Measurements from ENCODE around the gene TPRG1. TPM values are rescaled to one million over a fixed set of nuclear protein-coding genes. Genes with fewer than 3 reads are reported as not detected.
"Not testable (repeated sequence)": the region's sequence is repeated elsewhere in the genome, so short reads cannot be mapped to it uniquely, and the experiment has no call there.

TPRG1 gene
- total RNA-seq, 1 experiment from 2014 or later, result 1.0 TPM

DNA sequence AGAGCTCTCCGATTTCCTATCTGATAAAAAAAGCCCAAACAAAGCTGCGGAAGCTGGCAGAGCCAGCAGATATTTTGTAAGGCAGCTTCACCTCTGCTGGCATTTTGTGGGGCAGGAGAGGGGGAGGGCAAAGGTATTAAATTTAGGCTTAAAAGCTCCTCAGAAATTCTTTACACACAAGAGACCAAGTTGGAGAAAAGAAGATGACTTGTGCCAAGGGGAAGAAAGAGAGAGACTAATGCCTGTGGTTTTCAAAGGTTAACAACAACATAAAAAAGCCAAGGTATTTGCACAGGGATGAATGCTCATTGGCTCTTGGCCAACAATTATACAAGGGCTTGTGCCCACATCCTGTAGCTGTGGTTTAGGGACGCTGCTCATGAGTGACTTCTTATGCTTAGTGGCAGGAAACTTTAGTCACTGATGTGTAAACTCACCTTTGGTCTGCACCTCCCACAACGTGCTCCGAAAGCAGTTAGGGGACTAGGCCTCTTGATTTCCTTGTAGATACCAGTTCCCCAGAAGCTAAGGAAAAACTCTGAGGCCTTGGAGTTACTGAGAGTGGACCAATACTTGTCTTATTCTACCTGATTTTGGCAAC, 152.9 kb downstream of the TPRG1 start:
- POLR2A ChIA-PET (ENCODE audit: low non-redundant PET), result no interaction called here

GRCh38 chr3:189325454-189325853, 153.7 kb downstream of the TPRG1 start:
- Histone ChIP-seq H3K27me3 (replicated peaks; ENCODE audit: insufficient read depth, low read depth, low read length, poor library complexity) (no peaks in the 10 kb centered on the region), H3K9me3 (ENCODE audit: low read depth, low read length, poor library complexity, severe bottlenecking) (no peaks in the 10 kb centered on the region), H3K4me1 (ENCODE audit: insufficient read depth, low read length, poor library complexity, severe bottlenecking) (peaks cover 5% of the 10 kb centered on the region), H3K36me3 (ENCODE audit: insufficient read depth, low read length, poor library complexity, severe bottlenecking) (no peaks in the 10 kb centered on the region), H3K4me3 (ENCODE audit: low read depth, low read length, poor library complexity, severe bottlenecking) (no peak overlapping the region), H3K27ac (ENCODE audit: low read depth, low read length, poor library complexity, severe bottlenecking) (no peak overlapping the region)
- DNase-seq (ENCODE audit: low spot score), result no peak
- ChIA-PET CTCF (no interaction called here), POLR2A (ENCODE audit: low non-redundant PET) (no interaction called here)
- intact Hi-C loops (cut with micrococcal nuclease; ENCODE audit: unreplicated experiment), result no loop called here
- BruUV-seq (replicated peaks), result no TSS peak
- no peak for TF ChIP-seq CTCF (conservative IDR thresholded peaks at IDR 0.05; ENCODE audit: low read depth, low read length)
- TF ChIP-seq EZH2 (IDR thresholded peaks at IDR 0.05; ENCODE audit: borderline replicate concordance, low read depth, low read length, poor library complexity, severe bottlenecking), result no peak

More for the DNA sequence above, 152.9 kb downstream of the TPRG1 start:
- no peaks in the 10 kb centered on the region for H3K27me3 ChIP-seq (replicated peaks; ENCODE audit: insufficient read depth, low read depth, low read length, poor library complexity)
- no peaks in the 10 kb centered on the region for H3K36me3 ChIP-seq (ENCODE audit: insufficient read depth, low read length, poor library complexity, severe bottlenecking)
- no peaks in the 10 kb centered on the region for H3K9me3 ChIP-seq (ENCODE audit: low read depth, low read length, poor library complexity, severe bottlenecking)
- peak; percentile 34 for DNase-seq (ENCODE audit: low spot score)
- CTCF ChIA-PET, result no interaction called here
- intact Hi-C loops (cut with micrococcal nuclease; ENCODE audit: unreplicated experiment), result no loop called here
- H3K4me1 ChIP-seq (ENCODE audit: insufficient read depth, low read length, poor library complexity, severe bottlenecking), result peaks cover 5% of the 10 kb centered on the region
- no peak overlapping the region for H3K27ac ChIP-seq (ENCODE audit: low read depth, low read length, poor library complexity, severe bottlenecking)
- TF ChIP-seq CTCF (conservative IDR thresholded peaks at IDR 0.05; ENCODE audit: low read depth, low read length) (no peak), EZH2 (IDR thresholded peaks at IDR 0.05; ENCODE audit: borderline replicate concordance, low read depth, low read length, poor library complexity, severe bottlenecking) (no peak)
- no TSS peak for BruUV-seq (replicated peaks)
- no peak overlapping the region for H3K4me3 ChIP-seq (ENCODE audit: low read depth, low read length, poor library complexity, severe bottlenecking)

DNA sequence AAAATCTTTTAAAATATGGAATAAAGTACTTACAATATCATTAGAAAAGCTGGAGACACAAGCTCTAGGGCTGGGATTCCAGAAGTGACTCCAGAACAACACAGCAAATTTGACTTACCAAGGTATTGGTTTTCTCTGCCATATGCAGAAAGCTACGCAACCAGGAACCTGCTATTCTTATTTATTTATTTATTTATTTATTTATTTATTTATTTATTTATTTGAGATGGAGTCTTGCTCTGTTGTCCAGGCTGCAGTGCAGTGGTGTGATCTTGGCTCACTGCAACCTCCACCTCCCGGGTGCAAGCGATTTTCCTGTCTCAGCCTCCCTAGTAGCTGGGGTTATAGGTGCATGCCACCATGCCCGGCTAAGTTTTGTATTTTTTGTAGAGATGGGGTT, 157.9 kb downstream of the TPRG1 start:
- H3K27ac ChIP-seq (ENCODE audit: low read depth, low read length, poor library complexity, severe bottlenecking); H3K9me3 ChIP-seq (ENCODE audit: low read depth, low read length, poor library complexity, severe bottlenecking); H3K4me3 ChIP-seq (ENCODE audit: low read depth, low read length, poor library complexity, severe bottlenecking); POLR2A ChIA-PET (ENCODE audit: low non-redundant PET); H3K36me3 ChIP-seq (ENCODE audit: insufficient read depth, low read length, poor library complexity, severe bottlenecking); DNase-seq (ENCODE audit: low spot score); H3K4me1 ChIP-seq (ENCODE audit: insufficient read depth, low read length, poor library complexity, severe bottlenecking); CTCF ChIA-PET; H3K27me3 ChIP-seq (replicated peaks; ENCODE audit: insufficient read depth, low read depth, low read length, poor library complexity); BruUV-seq (replicated peaks); intact Hi-C loops (cut with micrococcal nuclease; ENCODE audit: unreplicated experiment): not testable (repeated sequence)

DNA sequence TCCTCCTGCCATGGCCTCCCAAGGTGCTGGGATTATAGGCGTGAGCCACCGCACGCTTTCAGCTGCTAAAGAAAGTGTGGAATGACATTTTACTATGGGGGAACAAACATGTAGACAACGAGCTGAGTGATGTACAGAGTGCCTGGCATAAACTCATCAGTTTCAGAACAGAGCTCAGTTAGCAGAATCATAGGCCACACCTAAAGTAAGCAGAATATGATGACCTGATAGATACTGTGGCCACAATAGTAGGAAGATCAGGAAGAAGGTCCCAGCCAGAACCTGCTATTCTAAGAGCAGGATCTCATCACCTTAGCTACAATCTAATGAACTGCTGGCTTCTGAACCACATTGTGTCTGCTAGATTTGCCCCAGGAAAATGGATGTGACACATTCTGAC, 158.3 kb downstream of the TPRG1 start:
- TF ChIP-seq CTCF (conservative IDR thresholded peaks at IDR 0.05; ENCODE audit: low read depth, low read length) (no peak), EZH2 (IDR thresholded peaks at IDR 0.05; ENCODE audit: borderline replicate concordance, low read depth, low read length, poor library complexity, severe bottlenecking) (no peak)
- H3K4me3 ChIP-seq (ENCODE audit: low read depth, low read length, poor library complexity, severe bottlenecking), result no peak overlapping the region
- no peaks in the 10 kb centered on the region for H3K27me3 ChIP-seq (replicated peaks; ENCODE audit: insufficient read depth, low read depth, low read length, poor library complexity)
- no peak overlapping the region for H3K27ac ChIP-seq (ENCODE audit: low read depth, low read length, poor library complexity, severe bottlenecking)
- no peaks in the 10 kb centered on the region for H3K36me3 ChIP-seq (ENCODE audit: insufficient read depth, low read length, poor library complexity, severe bottlenecking)
- H3K9me3 ChIP-seq (ENCODE audit: low read depth, low read length, poor library complexity, severe bottlenecking), result no peaks in the 10 kb centered on the region
- no TSS peak for BruUV-seq (replicated peaks)
- peaks cover 6% of the 10 kb centered on the region for H3K4me1 ChIP-seq (ENCODE audit: insufficient read depth, low read length, poor library complexity, severe bottlenecking)
- intact Hi-C loops (cut with micrococcal nuclease; ENCODE audit: unreplicated experiment), result no loop called here
- ChIA-PET CTCF (no interaction called here), POLR2A (ENCODE audit: low non-redundant PET) (no interaction called here)
- no peak for DNase-seq (ENCODE audit: low spot score)

All from A673 (cell line).